K562 (cell line): ENCODE measurements around the gene CCNQ. TPM values are rescaled to one million over a fixed set of nuclear protein-coding genes. Genes with fewer than 3 reads are reported as not detected.

Source experiments
- ARID2 ChIP-seq: fragments of 450-650 bp; IDR thresholded peaks from 2 replicates; pipeline ENCODE4 v1.6.1; 2017; ENCODE audit warnings: antibody characterized with exemption, mild to moderate bottlenecking
- CTBP1 ChIP-seq: fragments of 450-650 bp; IDR thresholded peaks from 2 replicates; pipeline ENCODE4 v1.6.1; 2016; ENCODE audit warnings: borderline replicate concordance
- ELF1 ChIP-seq: fragments of 200-800 bp; sonication (Bioruptor generic); IDR thresholded peaks from 2 replicates; pipeline ENCODE4 v1.6.1; 2016; ENCODE audit warnings: missing genetic modification characterization, missing compliant biosample characterization
- ETS2 ChIP-seq: IDR thresholded peaks from 2 replicates; pipeline ENCODE4 v1.6.1; 2016; ENCODE audit warnings: borderline replicate concordance, missing genetic modification characterization, mild to moderate bottlenecking, moderate library complexity, missing compliant biosample characterization; ENCODE audit not compliant: poor library complexity, severe bottlenecking
- FOXM1 ChIP-seq, 2 experiments: fragments of 450-650 bp in 1 of 2; sonication (generic) in 1 of 2; formaldehyde crosslinking in 1 of 2; IDR thresholded peaks; 2 replicates each; pipeline versions ENCODE4 v1.6.1 to v1.9.0; 2017 to 2022; ENCODE audit warnings: low read depth in 2 of 2, mild to moderate bottlenecking in 2 of 2, missing genetic modification reagents in 1 of 2, moderate library complexity in 1 of 2
- KAT2B ChIP-seq: IDR thresholded peaks from one replicate; pipeline ENCODE4 v1.6.1; 2012; ENCODE audit warnings: low read depth, mild to moderate bottlenecking, control low read depth, inconsistent platforms, low read length, moderate library complexity
- KDM4B ChIP-seq, 2 experiments: fragments of 450-650 bp in 1 of 2; sonication (generic) in 1 of 2; IDR thresholded peaks; 2 replicates each; pipeline ENCODE4 v1.6.1; 2016 to 2017; ENCODE audit warnings: borderline replicate concordance in 2 of 2, antibody characterized with exemption in 1 of 2, low read depth in 1 of 2, mild to moderate bottlenecking in 1 of 2
- POLR2B ChIP-seq: fragments of 450-650 bp; IDR thresholded peaks from 2 replicates; pipeline ENCODE4 v1.6.1; 2018; ENCODE audit warnings: low read depth; ENCODE audit not compliant: partially characterized antibody
- PRMT5 ChIP-seq: sonication (generic); formaldehyde crosslinking; IDR thresholded peaks from 2 replicates; pipeline ENCODE4 v1.5.0; 2020; ENCODE audit warnings: missing genetic modification reagents
- RAD51 ChIP-seq: fragments of 450-650 bp; IDR thresholded peaks from 2 replicates; pipeline ENCODE4 v1.7.1; 2016; ENCODE audit warnings: low read depth, mild to moderate bottlenecking, borderline replicate concordance
- SMAD3 ChIP-seq: fragments of 450-650 bp; formaldehyde crosslinking; conservative IDR thresholded peaks from 2 replicates; pipeline ENCODE4 v1.4.0; 2020; ENCODE audit warnings: mild to moderate bottlenecking
- YY1 ChIP-seq, 3 experiments: IDR thresholded peaks; 2 replicates each; pipeline ENCODE4 v1.6.1; 2011; ENCODE audit warnings: low read length in 2 of 3, mild to moderate bottlenecking in 2 of 3, moderate library complexity in 2 of 3, borderline replicate concordance in 1 of 3, control low read depth in 1 of 3, low read depth in 1 of 3; ENCODE audit not compliant: insufficient read depth in 3 of 3, insufficient replicate concordance in 2 of 3, control insufficient read depth in 1 of 3, insufficient read length in 1 of 3; ENCODE audit errors: extremely low read depth in 1 of 3
- ZBTB7A ChIP-seq: IDR thresholded peaks from 2 replicates; pipeline ENCODE4 v1.6.1; 2011; ENCODE audit warnings: low read depth, mild to moderate bottlenecking, low read length, moderate library complexity, borderline replicate concordance; ENCODE audit not compliant: control insufficient read depth
- ZNF184 ChIP-seq: sonication (generic); formaldehyde crosslinking; IDR thresholded peaks from 2 replicates; pipeline ENCODE4 v1.5.0; 2020; ENCODE audit warnings: missing genetic modification reagents
- ZNF696 ChIP-seq: fragments of 250-450 bp; sonication (Bioruptor Pico); conservative IDR thresholded peaks from 2 replicates; pipeline ENCODE4 v1.4.0; 2020; ENCODE audit warnings: mild to moderate bottlenecking, moderate library complexity
- ZNF75A ChIP-seq: fragments of 450-650 bp; formaldehyde crosslinking; IDR thresholded peaks from 2 replicates; pipeline ENCODE4 v1.4.0; 2020; ENCODE audit warnings: mild to moderate bottlenecking
- polyA plus RNA-seq, 8 experiments: library from polyadenylated mRNA; depleted of rRNA in 4 of 8; stranded (reverse) in 5 of 8; unstranded in 3 of 8; fragments of >200 nt; fragmentation: Nextera tagmentation in 2 of 8; fragmentation: Illumina TruSeq in 1 of 8; extraction: Ambion mirVana in 2 of 8; extraction: Trizol in 1 of 8; gene quantifications; 2 replicates each; pipeline versions ENCODE4 v1.2.1 to v1.2.3, GENCODE V29; 2011 to 2014; ENCODE audit warnings: inconsistent platforms in 1 of 8, missing spikeins in 1 of 8
- total RNA-seq, 7 experiments: library from RNA; depleted of rRNA in 6 of 7; stranded (reverse); fragments of >200 nt in 6 of 7; fragmentation: Illumina TruSeq in 2 of 7; extraction: Trizol in 2 of 7; gene quantifications; 2 replicates each; pipeline versions ENCODE4 v1.2.1 to v1.2.3, GENCODE V29; 2011 to 2021; ENCODE audit warnings: low replicate concordance in 1 of 7
- TF ChIP-seq, protein P1 (sequence below): fragments of 450-650 bp; formaldehyde crosslinking; IDR thresholded peaks from 2 replicates; pipeline ENCODE4 v1.4.0; 2022; ENCODE audit warnings: mild to moderate bottlenecking, moderate library complexity
- TF ChIP-seq, protein P2 (sequence below): fragments of 250-450 bp; sonication (Bioruptor Pico); IDR thresholded peaks from 2 replicates; pipeline ENCODE4 v1.5.0; 2021
- TF ChIP-seq, protein P3 (sequence below): fragments of 450-650 bp; IDR thresholded peaks from 2 replicates; pipeline ENCODE4 v1.7.0; 2016; ENCODE audit warnings: borderline replicate concordance
- TF ChIP-seq, protein P4 (sequence below): fragments of 450-650 bp; formaldehyde crosslinking; IDR thresholded peaks from 2 replicates; pipeline ENCODE4 v1.4.0; 2022; ENCODE audit warnings: missing genetic modification characterization

CCNQ gene
- total and polyA plus RNA-seq, 9 of the 15 experiments (the other 6 are each of a cell fraction or from before 2014, with no cell fraction given) = 0.92 to 53.8 (median 25.3) TPM

DNA sequence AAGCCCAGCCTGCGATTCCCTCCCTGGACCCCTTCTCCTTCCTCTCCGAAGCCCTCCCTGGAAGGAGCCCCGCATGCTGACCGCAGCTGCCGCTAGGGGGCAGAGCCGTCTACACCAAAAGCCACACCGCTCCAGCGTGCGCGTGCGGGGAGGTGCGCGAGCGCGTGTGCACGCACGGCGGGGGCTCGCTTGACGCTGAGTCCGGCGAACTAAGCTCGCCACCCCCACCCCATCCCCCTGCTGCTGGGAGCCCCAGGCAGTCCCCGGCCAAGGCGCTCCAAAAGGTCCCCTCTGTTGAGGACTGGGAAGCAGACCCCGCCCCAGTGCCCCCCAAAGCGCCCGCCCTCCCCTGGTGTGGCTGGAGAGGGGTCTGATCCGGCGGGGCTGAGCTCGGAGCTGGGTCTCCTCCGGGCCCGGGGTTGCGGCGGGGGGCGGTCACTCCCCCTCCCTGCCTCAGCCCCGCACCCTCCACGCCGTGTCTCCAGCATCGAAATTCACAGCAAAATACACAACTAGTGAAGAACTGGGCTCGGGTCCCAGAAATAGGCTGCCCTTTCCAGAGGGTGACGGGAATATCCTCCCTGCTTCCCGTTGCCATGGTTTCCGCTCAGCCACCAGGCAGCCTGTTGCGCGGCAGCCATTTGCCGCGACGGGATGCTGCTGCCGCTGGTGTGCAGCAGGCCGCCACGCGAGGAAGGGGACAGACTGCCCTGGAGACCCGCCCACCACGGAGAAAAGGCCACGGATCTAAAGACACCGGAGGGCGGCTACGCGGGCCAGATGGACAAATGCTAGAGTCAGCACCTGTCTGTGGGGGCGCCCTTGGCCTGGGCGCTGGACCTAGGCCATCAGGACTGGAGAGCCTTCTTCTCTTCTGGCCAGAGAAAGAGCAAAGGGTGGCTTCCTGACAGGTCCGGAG is 11.2 kb upstream of the CCNQ start (continued):
- TF ChIP-seq, protein P1, sequence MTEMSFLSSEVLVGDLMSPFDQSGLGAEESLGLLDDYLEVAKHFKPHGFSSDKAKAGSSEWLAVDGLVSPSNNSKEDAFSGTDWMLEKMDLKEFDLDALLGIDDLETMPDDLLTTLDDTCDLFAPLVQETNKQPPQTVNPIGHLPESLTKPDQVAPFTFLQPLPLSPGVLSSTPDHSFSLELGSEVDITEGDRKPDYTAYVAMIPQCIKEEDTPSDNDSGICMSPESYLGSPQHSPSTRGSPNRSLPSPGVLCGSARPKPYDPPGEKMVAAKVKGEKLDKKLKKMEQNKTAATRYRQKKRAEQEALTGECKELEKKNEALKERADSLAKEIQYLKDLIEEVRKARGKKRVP = no peak
- TF ChIP-seq ZBTB7A (peak; percentile 33; the same call in 1 of the 2 replicates), ELF1 (tag) (no peak), ZNF696 (CRISPR knock-in tag) (no peak), CTBP1 (no peak), KAT2B (no peak), PRMT5 (CRISPR knock-in tag) (no peak), YY1 (IDR thresholded peaks at IDR 0.05; ENCODE audit: borderline replicate concordance in 1 of 3, control insufficient read depth in 1 of 3, extremely low read depth in 1 of 3, insufficient read depth in 3 of 3, insufficient read length in 1 of 3, insufficient replicate concordance in 2 of 3, low read depth in 1 of 3, low read length in 2 of 3) (peak in 1 of 3 experiments; percentile 30), ETS2 (tag) (no peak), ARID2 (no peak), POLR2B (no peak), KDM4B (IDR thresholded peaks at IDR 0.05; ENCODE audit: borderline replicate concordance in 2 of 2, low read depth in 1 of 2) (no peak), FOXM1 (IDR thresholded peaks at IDR 0.05; ENCODE audit: low read depth) (no peak), FOXM1 (CRISPR knock-in tag; IDR thresholded peaks at IDR 0.05; ENCODE audit: low read depth) (no peak), ZNF75A (CRISPR knock-in tag) (no peak), SMAD3 (CRISPR knock-in tag) (no peak), ZNF184 (CRISPR knock-in tag) (no peak), RAD51 (no peak)
- TF ChIP-seq, protein P2, sequence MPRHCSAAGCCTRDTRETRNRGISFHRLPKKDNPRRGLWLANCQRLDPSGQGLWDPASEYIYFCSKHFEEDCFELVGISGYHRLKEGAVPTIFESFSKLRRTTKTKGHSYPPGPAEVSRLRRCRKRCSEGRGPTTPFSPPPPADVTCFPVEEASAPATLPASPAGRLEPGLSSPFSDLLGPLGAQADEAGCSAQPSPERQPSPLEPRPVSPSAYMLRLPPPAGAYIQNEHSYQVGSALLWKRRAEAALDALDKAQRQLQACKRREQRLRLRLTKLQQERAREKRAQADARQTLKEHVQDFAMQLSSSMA (CRISPR knock-in tag) = no peak
- TF ChIP-seq, protein P3, sequence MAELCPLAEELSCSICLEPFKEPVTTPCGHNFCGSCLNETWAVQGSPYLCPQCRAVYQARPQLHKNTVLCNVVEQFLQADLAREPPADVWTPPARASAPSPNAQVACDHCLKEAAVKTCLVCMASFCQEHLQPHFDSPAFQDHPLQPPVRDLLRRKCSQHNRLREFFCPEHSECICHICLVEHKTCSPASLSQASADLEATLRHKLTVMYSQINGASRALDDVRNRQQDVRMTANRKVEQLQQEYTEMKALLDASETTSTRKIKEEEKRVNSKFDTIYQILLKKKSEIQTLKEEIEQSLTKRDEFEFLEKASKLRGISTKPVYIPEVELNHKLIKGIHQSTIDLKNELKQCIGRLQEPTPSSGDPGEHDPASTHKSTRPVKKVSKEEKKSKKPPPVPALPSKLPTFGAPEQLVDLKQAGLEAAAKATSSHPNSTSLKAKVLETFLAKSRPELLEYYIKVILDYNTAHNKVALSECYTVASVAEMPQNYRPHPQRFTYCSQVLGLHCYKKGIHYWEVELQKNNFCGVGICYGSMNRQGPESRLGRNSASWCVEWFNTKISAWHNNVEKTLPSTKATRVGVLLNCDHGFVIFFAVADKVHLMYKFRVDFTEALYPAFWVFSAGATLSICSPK = no peak
- TF ChIP-seq, protein P4, sequence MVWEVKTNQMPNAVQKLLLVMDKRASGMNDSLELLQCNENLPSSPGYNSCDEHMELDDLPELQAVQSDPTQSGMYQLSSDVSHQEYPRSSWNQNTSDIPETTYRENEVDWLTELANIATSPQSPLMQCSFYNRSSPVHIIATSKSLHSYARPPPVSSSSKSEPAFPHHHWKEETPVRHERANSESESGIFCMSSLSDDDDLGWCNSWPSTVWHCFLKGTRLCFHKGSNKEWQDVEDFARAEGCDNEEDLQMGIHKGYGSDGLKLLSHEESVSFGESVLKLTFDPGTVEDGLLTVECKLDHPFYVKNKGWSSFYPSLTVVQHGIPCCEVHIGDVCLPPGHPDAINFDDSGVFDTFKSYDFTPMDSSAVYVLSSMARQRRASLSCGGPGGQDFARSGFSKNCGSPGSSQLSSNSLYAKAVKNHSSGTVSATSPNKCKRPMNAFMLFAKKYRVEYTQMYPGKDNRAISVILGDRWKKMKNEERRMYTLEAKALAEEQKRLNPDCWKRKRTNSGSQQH (CRISPR knock-in tag) = no peak
